ENCODE data around the gene TMEM132C.

The TMEM132C gene

DNA sequence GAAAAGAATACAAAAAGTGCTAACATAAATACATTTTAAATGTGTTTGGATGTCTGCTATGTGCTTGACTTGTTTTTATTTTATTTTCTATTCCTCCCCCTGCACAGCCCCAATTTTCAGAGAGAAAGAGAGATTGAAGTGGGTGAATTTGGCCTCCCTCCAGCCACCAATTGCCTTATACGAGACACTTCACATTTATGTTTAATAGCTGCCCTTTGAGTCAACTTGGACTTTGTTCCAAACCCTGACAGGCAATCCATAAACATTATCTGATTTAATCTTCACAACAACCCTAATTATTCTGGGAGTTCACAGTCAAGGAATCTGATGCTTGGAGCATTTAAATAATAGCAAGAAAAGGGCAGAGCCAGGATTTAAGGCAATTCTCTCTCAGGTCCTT, 395.1 kb downstream of the TMEM132C start:
- no peak for DNase-seq (ENCODE audit: low read depth)

- no peak for DNase-seq (ENCODE audit: low read depth)
These were observed 397.5 kb downstream of the TMEM132C start for GRCh38 chr12:128664501-128664900.

DNA sequence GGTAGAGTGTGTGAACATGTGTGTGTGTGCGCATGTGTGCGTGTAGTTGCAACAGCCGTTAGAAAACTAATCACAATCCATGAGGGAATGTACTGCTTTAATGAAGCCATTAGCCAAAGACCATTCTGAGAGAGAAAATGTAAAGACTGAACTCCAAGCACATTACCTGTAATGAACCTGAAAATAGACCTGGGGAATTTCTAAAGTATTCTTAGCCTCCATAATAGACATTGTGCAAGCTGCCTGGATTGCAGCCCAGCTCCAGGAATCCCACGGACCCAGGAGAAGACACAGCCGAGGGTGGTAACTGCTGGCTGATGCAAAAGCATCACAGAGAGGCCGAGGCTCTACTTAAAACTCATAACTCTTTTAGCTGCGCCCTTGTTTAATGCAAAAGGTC, 400.2 kb downstream of the TMEM132C start:
- no peak for DNase-seq (ENCODE audit: low read depth)

GRCh38 chr12:128671528-128672042, 404.6 kb downstream of the TMEM132C start:
- DNase-seq (ENCODE audit: low read depth): no peak

- DNase-seq (ENCODE audit: low read depth): no peak
These were observed 405.5 kb downstream of the TMEM132C start for GRCh38 chr12:128672428-128672827.

- DNase-seq (ENCODE audit: low read depth): no peak
These were observed 405.9 kb downstream of the TMEM132C start for GRCh38 chr12:128672893-128673292.

DNA sequence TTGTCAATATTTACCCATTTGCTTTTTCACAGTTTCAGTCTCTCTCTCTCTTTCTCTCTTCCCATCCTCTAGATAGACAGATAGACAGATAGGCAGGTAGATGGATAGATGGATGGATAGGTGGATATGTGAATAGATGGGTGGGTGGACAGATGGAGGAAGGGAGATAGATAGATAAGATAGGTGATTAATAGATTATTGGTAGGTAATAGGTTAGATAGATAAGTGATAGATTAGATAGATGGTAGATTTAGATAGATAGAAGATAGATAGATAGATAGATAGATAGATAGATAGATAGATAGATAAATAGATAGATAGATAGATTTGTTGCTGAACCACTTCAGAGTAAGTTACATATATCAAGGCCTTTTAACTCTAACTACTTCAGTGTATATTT, 408.6 kb downstream of the TMEM132C start:
- DNase-seq (ENCODE audit: low read depth): no peak

GRCh38 chr12:128680555-128680954, 413.6 kb downstream of the TMEM132C start:
- DNase-seq (ENCODE audit: low read depth): no peak

DNA sequence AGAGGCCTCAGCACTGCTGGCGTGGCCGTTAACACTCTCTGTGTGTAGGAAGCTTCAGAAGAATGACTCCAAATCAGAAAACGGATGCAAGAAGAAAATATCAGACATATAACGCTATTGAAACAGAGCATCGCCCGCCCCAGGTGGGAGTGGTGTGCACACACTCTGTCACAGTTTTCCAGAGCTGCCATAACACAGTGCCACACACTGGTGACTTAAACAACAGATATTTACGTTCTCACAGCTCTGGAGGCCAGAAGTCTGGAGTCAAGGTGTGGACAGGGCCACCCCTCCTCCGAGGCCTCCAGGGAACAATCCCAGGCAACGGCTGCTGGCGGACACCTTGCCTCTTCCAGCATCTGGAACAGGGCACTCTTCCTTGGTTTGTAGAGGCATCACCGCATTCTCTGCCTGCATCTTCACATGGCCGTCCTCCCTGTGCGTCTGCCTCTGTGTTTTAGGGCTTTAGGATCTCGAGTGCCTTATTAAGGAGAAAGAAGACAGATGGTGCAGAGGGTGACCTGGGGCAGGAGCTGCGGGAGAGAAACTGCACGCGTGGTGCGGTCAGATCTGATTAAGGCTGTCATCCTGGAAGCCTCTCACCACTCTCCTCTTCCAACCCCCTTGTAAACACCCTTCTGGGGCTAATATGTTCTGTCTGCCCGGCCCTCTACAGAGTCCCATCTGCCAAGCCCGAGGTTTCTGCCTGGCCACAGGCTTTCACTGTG, 415.7 kb downstream of the TMEM132C start:
- no peak for DNase-seq (ENCODE audit: low read depth)

DNA sequence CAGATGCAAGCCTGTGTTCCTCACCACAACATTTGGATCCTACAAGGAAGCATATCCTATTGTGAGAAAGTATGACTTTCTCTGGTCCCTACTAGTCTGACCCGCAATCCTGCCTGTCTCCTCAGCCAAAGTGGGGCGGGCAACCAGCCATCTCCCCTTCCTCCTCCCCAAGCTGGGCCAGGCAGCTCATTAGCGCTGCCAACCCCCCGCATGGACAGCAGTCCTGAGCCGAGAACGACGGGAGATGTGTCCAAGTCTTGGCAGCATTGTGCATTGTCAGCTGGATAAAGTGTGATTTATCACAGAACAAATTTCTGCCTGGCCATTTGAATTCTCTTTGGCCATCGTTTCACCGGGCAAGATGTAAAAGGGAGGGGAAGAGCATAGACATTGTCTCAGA, 417.4 kb downstream of the TMEM132C start:
- no peak for DNase-seq (ENCODE audit: low read depth)

DNA sequence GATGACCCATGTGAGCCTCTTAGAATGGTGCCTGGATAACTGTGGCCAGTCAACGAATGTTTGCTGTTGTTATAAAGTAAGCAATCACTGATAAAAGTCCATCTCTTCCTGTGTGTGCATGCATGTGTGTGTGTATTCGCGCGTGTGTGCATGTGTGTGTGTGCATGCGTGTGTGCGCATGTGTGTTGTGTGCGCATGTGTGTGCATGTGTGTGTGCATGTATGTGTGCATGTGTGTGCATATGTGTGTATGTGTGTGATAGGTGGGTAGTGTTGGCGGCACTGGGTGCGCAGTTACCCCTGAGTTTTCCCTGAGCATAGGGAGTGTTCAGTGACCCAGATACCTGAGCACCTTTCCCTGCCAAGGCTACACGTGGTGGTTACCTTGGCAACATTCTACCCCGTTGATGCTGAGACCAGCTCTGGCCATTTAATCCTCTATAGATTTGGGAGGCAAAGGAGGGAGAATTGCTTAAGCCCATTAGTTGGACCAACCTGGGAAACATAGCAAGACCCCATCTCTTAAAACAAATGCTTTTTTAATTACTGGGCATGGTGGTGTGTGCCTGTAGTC, 419.0 kb downstream of the TMEM132C start:
- no peak for DNase-seq (ENCODE audit: low read depth)

GRCh38 chr12:128687851-128688250, 420.9 kb downstream of the TMEM132C start:
- DNase-seq (ENCODE audit: low read depth): no peak

- DNase-seq (ENCODE audit: low read depth): no peak
These were observed 423.7 kb downstream of the TMEM132C start for GRCh38 chr12:128690641-128691040.

- no peak for DNase-seq (ENCODE audit: low read depth)
These were observed 426.1 kb downstream of the TMEM132C start for GRCh38 chr12:128693115-128693514.

DNA sequence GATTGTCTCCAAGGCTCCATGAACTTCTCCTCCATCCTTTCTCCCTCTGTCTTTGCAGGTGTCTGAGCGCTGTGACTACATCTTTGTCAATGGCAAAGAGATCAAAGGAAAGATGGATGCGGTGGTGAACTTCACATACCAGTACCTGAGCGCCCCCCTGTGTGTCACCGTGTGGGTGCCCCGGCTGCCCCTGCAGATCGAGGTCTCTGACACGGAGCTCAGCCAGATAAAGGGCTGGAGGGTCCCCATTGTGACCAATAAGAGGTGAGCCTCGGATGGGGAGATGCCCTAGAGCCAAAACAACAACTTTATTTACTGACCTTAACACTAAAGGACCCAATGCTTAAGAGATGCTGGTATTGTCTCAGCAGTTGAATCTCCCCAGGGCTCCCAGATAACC, 426.8 kb downstream of the TMEM132C start:
- DNase-seq (ENCODE audit: low read depth): no peak

GRCh38 chr12:128694445-128694844, 427.5 kb downstream of the TMEM132C start:
- DNase-seq (ENCODE audit: low read depth): no peak

- DNase-seq (ENCODE audit: low read depth): no peak
These were observed 428.7 kb downstream of the TMEM132C start for GRCh38 chr12:128695697-128696096.

GRCh38 chr12:128698301-128698972, 431.5 kb downstream of the TMEM132C start:
- no peak for DNase-seq (ENCODE audit: low read depth)

DNA sequence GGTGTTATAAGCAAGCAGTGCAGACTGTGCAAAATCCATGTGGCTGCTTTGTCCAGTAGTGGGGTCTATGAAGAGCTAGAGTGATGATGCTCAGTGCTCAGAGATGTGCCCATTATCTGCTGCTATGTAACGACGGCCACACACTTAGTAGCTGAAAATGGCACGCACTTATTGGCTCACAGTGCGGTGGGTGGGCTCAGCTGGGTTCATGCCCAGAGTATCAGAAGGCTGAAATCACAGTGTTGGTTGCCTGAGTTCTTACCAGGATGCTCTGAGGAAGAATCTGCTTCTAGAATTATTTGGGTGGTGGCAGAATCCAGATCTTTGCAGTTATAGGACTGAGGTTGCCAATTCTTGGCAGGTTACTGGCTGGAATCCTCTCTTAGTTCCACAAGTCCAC, 432.1 kb downstream of the TMEM132C start:
- no peak for DNase-seq (ENCODE audit: low read depth)

DNA sequence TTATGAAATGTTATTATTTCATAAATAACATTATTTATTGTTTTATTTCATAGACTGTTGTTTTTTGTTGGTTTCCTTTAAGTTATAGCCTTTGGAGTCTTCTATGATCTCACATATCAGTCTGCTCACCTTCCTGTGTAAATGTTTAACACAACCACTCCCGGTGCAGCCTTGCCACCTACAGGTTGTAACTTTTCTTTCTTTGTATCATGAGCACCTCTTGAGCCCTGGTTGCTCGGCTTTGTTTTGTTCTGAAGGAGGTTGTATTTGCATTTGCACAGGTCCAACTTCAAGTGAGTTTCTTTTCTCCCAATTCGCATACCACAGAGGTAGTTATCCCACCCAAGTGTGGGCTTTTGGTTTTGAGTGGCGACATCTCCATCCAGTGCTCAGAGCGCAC, 435.4 kb downstream of the TMEM132C start:
- no peak for DNase-seq (ENCODE audit: low read depth)

DNA sequence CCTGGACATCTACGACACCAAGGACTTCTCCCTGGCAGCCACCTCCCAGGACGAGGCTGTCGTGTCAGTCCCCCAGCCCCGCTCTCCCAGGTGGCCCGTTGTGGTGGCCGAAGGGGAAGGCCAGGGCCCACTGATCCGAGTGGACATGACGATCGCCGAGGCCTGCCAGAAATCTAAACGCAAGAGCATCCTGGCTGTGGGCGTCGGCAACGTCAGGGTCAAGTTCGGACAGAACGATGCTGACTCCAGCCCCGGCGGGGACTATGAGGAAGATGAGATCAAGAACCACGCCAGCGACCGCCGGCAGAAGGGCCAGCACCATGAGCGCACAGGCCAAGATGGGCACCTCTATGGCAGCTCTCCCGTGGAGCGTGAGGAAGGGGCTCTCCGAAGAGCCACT, 438.2 kb downstream of the TMEM132C start:
- no peak for DNase-seq (ENCODE audit: low read depth)

- no peak for DNase-seq (ENCODE audit: low read depth)
These were observed 440.5 kb downstream of the TMEM132C start for GRCh38 chr12:128707488-128707887.

GRCh38 chr12:128708789-128709188, 441.8 kb downstream of the TMEM132C start:
- no peak for DNase-seq (ENCODE audit: low read depth)
